Measurements from ENCODE around the gene LGI2. TPM values are rescaled to one million over a fixed set of nuclear protein-coding genes. Genes with fewer than 3 reads are reported as not detected.
"Not testable (repeated sequence)": the region's sequence is repeated elsewhere in the genome, so short reads cannot be mapped to it uniquely, and the experiment has no call there.

Gene LGI2
- total RNA-seq, 1 donor from 2014 or later, result 0.56 TPM

- no peak overlapping the region for H2AFZ ChIP-seq (replicated peaks)
- DNase-seq (ENCODE audit: low spot score), result no peak
- no peak overlapping the region for H3K4me3 ChIP-seq
- no peaks in the 10 kb centered on the region for H3K79me2 ChIP-seq (ENCODE audit: low read depth)
- no peaks in the 10 kb centered on the region for H3K9me3 ChIP-seq (ENCODE audit: low read depth)
- H3F3A ChIP-seq (ENCODE audit: low read depth), result no peaks in the 10 kb centered on the region
- H3K27ac ChIP-seq, result no peak overlapping the region
- no peaks in the 10 kb centered on the region for H3K27me3 ChIP-seq
- no peak overlapping the region for H3K4me2 ChIP-seq
- Mint-ChIP-seq H3K36me3 (no peaks in the 10 kb centered on the region), H3K4me3 (no peak overlapping the region), H3K27ac (no peak overlapping the region), H3K4me1 (peaks cover 11% of the 10 kb centered on the region), H3K27me3 (ENCODE audit: insufficient read depth, low read depth) (no peaks in the 10 kb centered on the region), H3K9me3 (peaks cover 3% of the 10 kb centered on the region)
- no peaks in the 10 kb centered on the region for H4K20me1 ChIP-seq (ENCODE audit: low read depth)
- TF ChIP-seq EZH2 (IDR thresholded peaks at IDR 0.05) (no peak), CTCF (IDR thresholded peaks at IDR 0.05) (no peak), EZH2phosphoT487 (IDR thresholded peaks at IDR 0.05) (no peak)
- no peak overlapping the region for H3K9ac ChIP-seq
- no peaks in the 10 kb centered on the region for H3K36me3 ChIP-seq
- H3K4me1 ChIP-seq, result peaks cover 22% of the 10 kb centered on the region
These were observed 37.6 kb upstream of the LGI2 start for GRCh38 chr4:25068386-25068785.

- H3K9ac ChIP-seq, result no peak overlapping the region
- Mint-ChIP-seq H3K27ac (no peak overlapping the region), H3K9me3 (peaks cover 3% of the 10 kb centered on the region), H3K4me3 (no peak overlapping the region), H3K36me3 (no peaks in the 10 kb centered on the region), H3K27me3 (ENCODE audit: insufficient read depth, low read depth) (no peaks in the 10 kb centered on the region), H3K4me1 (peaks cover 11% of the 10 kb centered on the region)
- no peak overlapping the region for H3K4me2 ChIP-seq
- no peaks in the 10 kb centered on the region for H3K9me3 ChIP-seq (ENCODE audit: low read depth)
- no peaks in the 10 kb centered on the region for H3K27me3 ChIP-seq
- H3K27ac ChIP-seq, result no peak overlapping the region
- H3K4me3 ChIP-seq, result no peak overlapping the region
- no peaks in the 10 kb centered on the region for H4K20me1 ChIP-seq (ENCODE audit: low read depth)
- no peak for DNase-seq (ENCODE audit: low spot score)
- peak overlapping the region; percentile 17 for H2AFZ ChIP-seq (replicated peaks)
- H3K79me2 ChIP-seq (ENCODE audit: low read depth), result no peaks in the 10 kb centered on the region
- peaks cover 22% of the 10 kb centered on the region for H3K4me1 ChIP-seq
- H3K36me3 ChIP-seq, result no peaks in the 10 kb centered on the region
- no peaks in the 10 kb centered on the region for H3F3A ChIP-seq (ENCODE audit: low read depth)
- TF ChIP-seq EZH2 (IDR thresholded peaks at IDR 0.05), result no peak
- no peak for TF ChIP-seq EZH2phosphoT487 (IDR thresholded peaks at IDR 0.05)
- no peak for TF ChIP-seq CTCF (IDR thresholded peaks at IDR 0.05)
These were observed 35.3 kb upstream of the LGI2 start for GRCh38 chr4:25065932-25066590.

GRCh38 chr4:25065431-25065858, 34.7 kb upstream of the LGI2 start:
- no peaks in the 10 kb centered on the region for H3K79me2 ChIP-seq (ENCODE audit: low read depth)
- H3K36me3 ChIP-seq, result no peaks in the 10 kb centered on the region
- TF ChIP-seq EZH2phosphoT487 (IDR thresholded peaks at IDR 0.05) (no peak), EZH2 (IDR thresholded peaks at IDR 0.05) (no peak), CTCF (IDR thresholded peaks at IDR 0.05) (no peak)
- no peak overlapping the region for H3K9ac ChIP-seq
- Mint-ChIP-seq H3K27ac (no peak overlapping the region), H3K27me3 (ENCODE audit: insufficient read depth, low read depth) (no peaks in the 10 kb centered on the region), H3K9me3 (no peaks in the 10 kb centered on the region), H3K4me1 (peaks cover 11% of the 10 kb centered on the region), H3K36me3 (no peaks in the 10 kb centered on the region), H3K4me3 (no peak overlapping the region)
- H3K4me3 ChIP-seq, result no peak overlapping the region
- H3K4me2 ChIP-seq, result no peak overlapping the region
- H3K4me1 ChIP-seq, result peaks cover 22% of the 10 kb centered on the region
- no peak overlapping the region for H3K27ac ChIP-seq
- H3K27me3 ChIP-seq, result no peaks in the 10 kb centered on the region
- H3F3A ChIP-seq (ENCODE audit: low read depth), result no peaks in the 10 kb centered on the region
- peak overlapping the region; percentile 17 for H2AFZ ChIP-seq (replicated peaks)
- H3K9me3 ChIP-seq (ENCODE audit: low read depth), result no peaks in the 10 kb centered on the region
- no peaks in the 10 kb centered on the region for H4K20me1 ChIP-seq (ENCODE audit: low read depth)
- no peak for DNase-seq (ENCODE audit: low spot score)

- H2AFZ ChIP-seq (replicated peaks); H3K4me3 Mint-ChIP-seq; H3K4me2 ChIP-seq; H3K36me3 Mint-ChIP-seq; H4K20me1 ChIP-seq (ENCODE audit: low read depth); H3K36me3 ChIP-seq; H3K9ac ChIP-seq; H3K9me3 Mint-ChIP-seq; H3K9me3 ChIP-seq (ENCODE audit: low read depth); H3K27me3 ChIP-seq; DNase-seq (ENCODE audit: low spot score); H3K27ac ChIP-seq; H3K27me3 Mint-ChIP-seq (ENCODE audit: insufficient read depth, low read depth); H3K4me3 ChIP-seq; H3K27ac Mint-ChIP-seq; H3F3A ChIP-seq (ENCODE audit: low read depth); H3K79me2 ChIP-seq (ENCODE audit: low read depth): not testable (repeated sequence)
- H3K4me1 ChIP-seq, result peaks cover 24% of the 10 kb centered on the region
- H3K4me1 Mint-ChIP-seq, result peaks cover 18% of the 10 kb centered on the region
These were observed 33.7 kb upstream of the LGI2 start for GRCh38 chr4:25064447-25064846.
